Measurements from ENCODE around the gene BHLHE41. TPM values are rescaled to one million over a fixed set of nuclear protein-coding genes. Genes with fewer than 3 reads are reported as not detected.
A peak's percentile ranks its signal among the peaks of the same experiment; 100 is the strongest.

BHLHE41 gene
- total and polyA plus RNA-seq, 2 of the 8 experiments (the other 6 are each of a cell fraction or from before 2014, with no cell fraction given): 1.1 to 3.4 TPM

GRCh38 chr12:26123482-26123980 lies 1.3 kb downstream of the BHLHE41 start:
- no peak overlapping the region for H2AFZ ChIP-seq (ENCODE audit: low read length)
- no peaks in the 10 kb centered on the region for H3K79me2 ChIP-seq (ENCODE audit: control insufficient read depth in 1 of 2, insufficient read depth in 2 of 2, low read length in 2 of 2)
- no peak overlapping the region for H2BK12ac ChIP-seq (ENCODE audit: low read depth, low read length)
- peaks cover 0 to 14% (median 8%) of the 10 kb centered on the region in 4 experiments; a peak in 6 of 7 replicates for H3K4me1 ChIP-seq (replicated peaks in 1 of 4; ENCODE audit: control insufficient read depth in 3 of 4, insufficient read depth in 4 of 4, low read length in 3 of 4)
- H3K9me3 ChIP-seq (ENCODE audit: insufficient read depth in 2 of 2, low read depth in 1 of 2, low read length in 1 of 2): no peaks in the 10 kb centered on the region
- CTCF ChIA-PET (ENCODE audit: partially characterized antibody): interaction anchor here (0.6 to 1.6 kb wide), 14 partner anchors 10 to 697 kb away, joined by 3 to 4 read pairs (median 4); no protein-coding TSS in a partner anchor
- no peak overlapping the region for H3K4ac ChIP-seq (replicated peaks; ENCODE audit: insufficient read length, low read depth, low read length)
- H3K79me1 ChIP-seq (ENCODE audit: low read depth, low read length): no peaks in the 10 kb centered on the region
- no peak overlapping the region for H2BK120ac ChIP-seq (replicated peaks; ENCODE audit: low read depth, low read length)
- H2BK15ac ChIP-seq (ENCODE audit: low read length): no peak overlapping the region
- no peak overlapping the region for H4K5ac ChIP-seq (ENCODE audit: insufficient read length, low read depth, low read length)
- peak overlapping the region; percentile 31 to 60 (median 40); a peak in 7 of 8 replicates for H3K4me3 ChIP-seq (ENCODE audit: extremely low read depth in 1 of 4, insufficient read depth in 2 of 4, low read depth in 3 of 4, low read length in 4 of 4)
- no peaks in the 10 kb centered on the region for H4K20me1 ChIP-seq (replicated peaks in 1 of 2; ENCODE audit: control insufficient read depth in 1 of 2, insufficient read depth in 2 of 2, low read length in 2 of 2)
- no peak overlapping the region for H4K8ac ChIP-seq (ENCODE audit: extremely low read depth, insufficient read depth, low read length)
- peaks cover 0 to 5% (median 0%) of the 10 kb centered on the region in 4 experiments; a peak in 1 of 8 replicates for H3K36me3 ChIP-seq (ENCODE audit: control insufficient read depth in 2 of 4, insufficient read depth in 4 of 4, low read length in 3 of 4)
- H2BK5ac ChIP-seq (ENCODE audit: low read depth, low read length): no peak overlapping the region
- 25% methylated on average over 8 of the region's 8 CpGs; no CpG with 5 or more reads in 1 of the 2 experiments for WGBS, 2 experiments (ENCODE audit: extremely low coverage in 1 of 2, insufficient coverage in 1 of 2, insufficient read length in 1 of 2, insufficient replicate concordance in 2 of 2, low coverage in 1 of 2, low lambda C conversion rate in 2 of 2, missing lambda C conversion rate in 1 of 2)
- H2AK5ac ChIP-seq (ENCODE audit: low read depth, low read length): no peak overlapping the region
- H4K91ac ChIP-seq (replicated peaks; ENCODE audit: insufficient read length, low read length): no peak overlapping the region
- TF ChIP-seq CTBP2 (IDR thresholded peaks at IDR 0.05; ENCODE audit: borderline replicate concordance, insufficient read depth, insufficient read length, low read length): no peak
- TF ChIP-seq CBX8 (IDR thresholded peaks at IDR 0.05; ENCODE audit: borderline replicate concordance, low read depth, low read length): peak; percentile 41; the same call in 1 of the 2 replicates
- TF ChIP-seq BCL11A (IDR thresholded peaks at IDR 0.05; ENCODE audit: low read depth in 2 of 2, low read length in 2 of 2): no peak
- TF ChIP-seq SUZ12 (IDR thresholded peaks at IDR 0.05; ENCODE audit: low read length): peak; percentile 83; the same call in 1 of the 2 replicates
- peak; percentile 82 for TF ChIP-seq EZH2 (IDR thresholded peaks at IDR 0.05; ENCODE audit: low read depth, low read length, severe bottlenecking)
- no peak overlapping the region for H3K14ac ChIP-seq (ENCODE audit: insufficient read length)
- no peak overlapping the region for H3K18ac ChIP-seq (ENCODE audit: extremely low read depth, low read length)
- FAIRE-seq (no peak), DNase-seq (ENCODE audit: low read depth in 1 of 2, low spot score in 2 of 2) (no peak)
- H3K4me2 ChIP-seq (ENCODE audit: insufficient read depth in 1 of 2, low read depth in 2 of 2, low read length in 2 of 2): peak overlapping the region; percentile 84 to 85
- no peak overlapping the region for H3K27ac ChIP-seq (ENCODE audit: low read depth, low read length)
- H3K23me2 ChIP-seq (ENCODE audit: low read depth, low read length): peaks cover 22% of the 10 kb centered on the region; the same call in 1 of the 2 replicates
- H3K9ac ChIP-seq (replicated peaks in 1 of 4; ENCODE audit: extremely low read depth in 1 of 4, low read depth in 3 of 4, low read length in 3 of 4): no peak overlapping the region
- H3K23ac ChIP-seq (ENCODE audit: insufficient read length): no peak overlapping the region
- peaks cover 47 to 79% (median 66%) of the 10 kb centered on the region in 4 experiments for H3K27me3 ChIP-seq (replicated peaks in 1 of 4; ENCODE audit: control insufficient read depth in 3 of 4, extremely low read depth in 1 of 4, insufficient read depth in 3 of 4, low read length in 3 of 4)
- POLR2A ChIA-PET (ENCODE audit: partially characterized antibody): interaction anchor here (1.0 to 4.7 kb wide), 2 partner anchors 9 to 27 kb away, joined by 4 to 42 read pairs; no protein-coding TSS in a partner anchor
- no peak overlapping the region for H3K56ac ChIP-seq (replicated peaks; ENCODE audit: insufficient read length, low read depth, low read length)
- no peak overlapping the region for H2BK20ac ChIP-seq (ENCODE audit: low read length)

Measured in H1 (cell line).